GM23338 (cell line): ENCODE measurements around the gene RAB31.

Experiments
- EZH2 ChIP-seq: fragments of 200-600 bp; sonication (generic); IDR thresholded peaks from one replicate; pipeline ENCODE4 v1.8.0; 2017; ENCODE audit warnings: antibody characterized with exemption, mild to moderate bottlenecking, low read depth; ENCODE audit not compliant: unreplicated experiment
- POLR2AphosphoS5 ChIP-seq: IDR thresholded peaks from 2 replicates; pipeline ENCODE4 v1.6.1; 2016; ENCODE audit warnings: antibody characterized with exemption, low read depth
- TF ChIP-seq, protein P1 (sequence below), 2 experiments: fragments of 200-600 bp in 1 of 2; sonication (generic) in 1 of 2; conservative IDR thresholded peaks; 2 replicates each; pipeline versions ENCODE4 v1.5.1 to v1.6.1; 2016 to 2017; ENCODE audit warnings: antibody characterized with exemption in 2 of 2, low read depth in 2 of 2, mild to moderate bottlenecking in 2 of 2, moderate library complexity in 1 of 2

DNA sequence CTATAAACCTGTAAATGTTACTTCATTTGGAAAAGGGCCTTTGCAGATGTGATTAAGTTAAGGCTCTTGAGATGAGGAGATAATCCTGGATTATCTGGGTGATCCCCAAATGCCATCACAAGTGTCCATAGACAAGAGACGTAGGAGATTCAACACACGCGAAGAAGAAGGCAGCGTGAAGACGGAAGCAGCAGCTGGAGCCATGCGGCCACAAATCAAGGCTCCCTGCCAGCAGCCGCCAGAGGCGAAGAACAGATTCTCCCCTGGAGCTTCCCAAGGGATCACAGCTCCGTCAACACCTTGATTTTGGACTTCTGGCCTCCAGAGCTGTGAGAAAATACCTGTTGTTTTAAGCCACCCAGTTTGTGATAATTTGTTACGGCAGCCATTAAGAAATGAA lies 194.7 kb downstream of the RAB31 start:
- TF ChIP-seq EZH2 (no peak), POLR2AphosphoS5 (no peak)
- TF ChIP-seq, protein P1, sequence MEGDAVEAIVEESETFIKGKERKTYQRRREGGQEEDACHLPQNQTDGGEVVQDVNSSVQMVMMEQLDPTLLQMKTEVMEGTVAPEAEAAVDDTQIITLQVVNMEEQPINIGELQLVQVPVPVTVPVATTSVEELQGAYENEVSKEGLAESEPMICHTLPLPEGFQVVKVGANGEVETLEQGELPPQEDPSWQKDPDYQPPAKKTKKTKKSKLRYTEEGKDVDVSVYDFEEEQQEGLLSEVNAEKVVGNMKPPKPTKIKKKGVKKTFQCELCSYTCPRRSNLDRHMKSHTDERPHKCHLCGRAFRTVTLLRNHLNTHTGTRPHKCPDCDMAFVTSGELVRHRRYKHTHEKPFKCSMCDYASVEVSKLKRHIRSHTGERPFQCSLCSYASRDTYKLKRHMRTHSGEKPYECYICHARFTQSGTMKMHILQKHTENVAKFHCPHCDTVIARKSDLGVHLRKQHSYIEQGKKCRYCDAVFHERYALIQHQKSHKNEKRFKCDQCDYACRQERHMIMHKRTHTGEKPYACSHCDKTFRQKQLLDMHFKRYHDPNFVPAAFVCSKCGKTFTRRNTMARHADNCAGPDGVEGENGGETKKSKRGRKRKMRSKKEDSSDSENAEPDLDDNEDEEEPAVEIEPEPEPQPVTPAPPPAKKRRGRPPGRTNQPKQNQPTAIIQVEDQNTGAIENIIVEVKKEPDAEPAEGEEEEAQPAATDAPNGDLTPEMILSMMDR (conservative IDR thresholded peaks at IDR 0.05; ENCODE audit: low read depth in 2 of 2), result no peak
